Measurements from ENCODE around the gene SNED1. TPM values are rescaled to one million over a fixed set of nuclear protein-coding genes. Genes with fewer than 3 reads are reported as not detected.

SNED1 gene
- polyA plus RNA-seq, 2 of the 4 experiments (the other 2 are of a cell fraction): 0.15 to 0.21 TPM

- ChIA-PET POLR2A (no interaction called here), CTCF (no interaction called here)
- Histone ChIP-seq H3K4me3 (no peak overlapping the region), H3K4me1 (0 out of 3 replicates have a peak, but pooled peaks cover 4% of the 10 kb centered on the region), H3K27ac (no peak overlapping the region), H3K9me3 (no peaks in the 10 kb centered on the region), H3K4me2 (no peak overlapping the region)
- ATAC-seq (no peak), DNase-seq (ENCODE audit: low read depth in 1 of 2, low spot score in 1 of 2) (no peak), FAIRE-seq (no peak)
- TF ChIP-seq BCL3 (IDR thresholded peaks at IDR 0.05) (no peak), POLR2A (IDR thresholded peaks at IDR 0.05; ENCODE audit: low read length) (no peak), PHF8 (IDR thresholded peaks at IDR 0.05; ENCODE audit: borderline replicate concordance, low read depth) (no peak), CEBPB (IDR thresholded peaks at IDR 0.05) (no peak), REST (IDR thresholded peaks at IDR 0.05) (no peak), SREBF2 (IDR thresholded peaks at IDR 0.05) (no peak), ZFP36 (IDR thresholded peaks at IDR 0.05; ENCODE audit: borderline replicate concordance, partially characterized antibody) (no peak), MAX (IDR thresholded peaks at IDR 0.05) (no peak), GATA3 (IDR thresholded peaks at IDR 0.05; ENCODE audit: borderline replicate concordance) (no peak), NFE2L2 (conservative IDR thresholded peaks at IDR 0.05; ENCODE audit: low read length) (no peak), FOSL2 (IDR thresholded peaks at IDR 0.05) (no peak), FOSL2 (CRISPR knock-in tag; IDR thresholded peaks at IDR 0.05) (no peak), HOXA7 (CRISPR knock-in tag; IDR thresholded peaks at IDR 0.05) (no peak), E2F6 (IDR thresholded peaks at IDR 0.05; ENCODE audit: borderline replicate concordance, low read depth) (no peak), EHF (CRISPR knock-in tag; IDR thresholded peaks at IDR 0.05) (no peak), MYC (IDR thresholded peaks at IDR 0.05; ENCODE audit: borderline replicate concordance, low read length) (no peak), ATOH8 (CRISPR knock-in tag; IDR thresholded peaks at IDR 0.05; ENCODE audit: low read depth) (no peak), FOXS1 (CRISPR knock-in tag; IDR thresholded peaks at IDR 0.05) (no peak), ZNF302 (CRISPR knock-in tag; IDR thresholded peaks at IDR 0.05) (no peak), CHD4 (IDR thresholded peaks at IDR 0.05; ENCODE audit: borderline replicate concordance) (no peak), KDM1A (IDR thresholded peaks at IDR 0.05; ENCODE audit: low read depth) (no peak)
- whole genome bisulfite sequencing (ENCODE audit: missing lambda C conversion rate): 62% methylated on average over 12 of the region's 16 CpGs
These were observed 42.1 kb upstream of the SNED1 start for GRCh38 chr2:240956171-240956934.
